ENCODE measurements around the gene ANKRD2.

ANKRD2 gene

GRCh38 chr10:97598407-97599271 is 26.1 kb downstream of the ANKRD2 start:
- no peak for DNase-seq

GRCh38 chr10:97599272-97599619 is 26.7 kb downstream of the ANKRD2 start:
- DNase-seq: no peak

- no peak for DNase-seq
Measured at GRCh38 chr10:97600616-97601015, 28.0 kb downstream of the ANKRD2 start.

GRCh38 chr10:97601268-97602215 is 29.0 kb downstream of the ANKRD2 start:
- no peak for DNase-seq

GRCh38 chr10:97607095-97607636 is 34.6 kb downstream of the ANKRD2 start:
- DNase-seq: no peak

- no peak for DNase-seq
Measured at GRCh38 chr10:97608991-97609561, 36.5 kb downstream of the ANKRD2 start.

- no peak for DNase-seq
Measured at GRCh38 chr10:97611473-97611872, 38.9 kb downstream of the ANKRD2 start.

GRCh38 chr10:97612386-97612785 is 39.8 kb downstream of the ANKRD2 start:
- peak; percentile 50 for DNase-seq

- no peak for DNase-seq
Measured at GRCh38 chr10:97618285-97618684, 45.7 kb downstream of the ANKRD2 start.

GRCh38 chr10:97618733-97619132 is 46.2 kb downstream of the ANKRD2 start:
- DNase-seq: no peak

- DNase-seq: no peak
Measured at GRCh38 chr10:97623277-97623676, 50.7 kb downstream of the ANKRD2 start.

GRCh38 chr10:97627731-97628130 is 55.2 kb downstream of the ANKRD2 start:
- no peak for DNase-seq

- no peak for DNase-seq
Measured at GRCh38 chr10:97628228-97628627, 55.6 kb downstream of the ANKRD2 start.

GRCh38 chr10:97629289-97629688 is 56.7 kb downstream of the ANKRD2 start:
- DNase-seq: no peak

- DNase-seq: no peak
Measured at GRCh38 chr10:97631098-97631497, 58.5 kb downstream of the ANKRD2 start.

- DNase-seq: peak; percentile 90
Measured at GRCh38 chr10:97632949-97633884, 60.6 kb downstream of the ANKRD2 start, which contains the start of gene MORN4. TSS of gene MORN4 (minus strand) at chr10:97633500. CDS start at chr10:97619653, 13,847 bp downstream.
